Fibroblast of skin of left biceps (primary cell): ENCODE measurements around the gene NCOA6.
A peak's percentile ranks its signal among the peaks of the same experiment; 100 is the strongest.

Experiments
- DNase-seq, 2 experiments: peaks; one replicate each; pipeline ENCODE4 v3.0.0-alpha.2; 2013; ENCODE audit warnings: low read depth in 2 of 2

The NCOA6 gene

DNA sequence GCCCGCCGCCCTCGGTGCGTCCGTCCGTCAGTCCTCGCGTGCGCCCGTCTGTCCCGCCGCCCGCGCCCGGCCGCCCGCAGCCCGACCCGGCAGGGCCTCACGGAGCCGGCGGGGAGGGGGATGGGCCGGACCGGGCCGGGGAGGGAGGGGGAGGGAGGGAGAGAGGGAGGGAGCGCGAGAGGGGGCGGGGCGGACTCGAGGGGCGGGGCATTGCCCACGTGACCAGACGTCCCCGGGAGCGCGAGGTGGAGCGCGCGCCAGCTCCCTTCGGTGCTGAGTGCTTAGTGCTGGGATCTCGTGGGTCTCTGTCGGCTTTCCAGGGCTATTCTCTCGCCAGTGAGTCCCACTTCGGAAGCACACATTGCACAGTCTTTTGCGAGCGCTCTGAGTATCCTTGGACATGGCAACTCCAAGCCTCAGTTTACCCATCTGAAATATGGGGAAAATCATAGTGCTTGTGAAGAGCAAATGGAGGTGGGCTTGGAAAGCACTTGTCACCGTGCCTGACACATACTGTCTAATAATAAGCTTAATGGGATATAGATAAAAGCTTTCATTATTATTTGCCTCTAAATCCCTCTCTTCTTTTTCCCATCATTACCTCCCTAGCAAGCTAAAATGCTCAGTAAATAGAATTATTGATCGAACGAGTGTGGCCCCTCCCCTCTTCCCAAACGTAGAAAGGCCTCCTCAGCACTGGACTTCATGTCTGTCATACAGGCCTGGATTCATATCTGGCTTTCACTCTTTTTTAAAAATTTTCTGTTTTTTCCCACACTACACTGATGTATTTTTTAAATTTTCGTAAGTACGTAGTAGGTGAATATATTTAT, at the start of gene NCOA6:
TSS of gene NCOA6 (minus strand) at position 122 of the 833 bp plus-strand sequence. CDS start 43,296 bp downstream, outside the sequence.
- peak; percentile 41 to 47 for DNase-seq

DNA sequence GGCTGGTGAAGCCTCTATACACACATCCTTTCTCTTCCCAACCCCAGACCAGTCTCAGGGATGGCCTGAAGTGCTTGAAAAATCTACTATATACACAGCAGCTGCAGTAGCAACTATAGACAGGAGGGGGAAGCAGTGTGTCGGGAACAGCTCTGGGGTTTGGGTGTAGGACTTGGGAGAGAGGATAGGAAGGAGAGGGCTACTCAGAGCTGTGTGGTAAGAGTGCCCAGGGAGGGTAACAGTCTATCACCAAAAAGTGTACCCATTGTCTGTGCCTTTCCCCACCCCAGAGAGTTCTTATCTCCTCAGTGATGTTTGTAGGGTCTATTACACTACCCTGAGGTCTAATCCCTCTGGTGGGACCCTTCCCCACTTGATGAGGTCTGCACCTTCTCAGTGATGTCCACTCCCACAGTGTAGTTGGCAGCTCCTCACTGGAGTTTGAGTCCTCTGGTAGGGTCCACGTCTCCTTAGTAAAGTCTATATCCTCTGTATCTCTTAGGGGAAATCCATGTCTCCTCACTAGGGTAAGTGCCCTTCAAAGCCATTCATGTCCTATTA, 48.7 kb upstream of the NCOA6 start:
- DNase-seq = peak; percentile 61 to 65

DNA sequence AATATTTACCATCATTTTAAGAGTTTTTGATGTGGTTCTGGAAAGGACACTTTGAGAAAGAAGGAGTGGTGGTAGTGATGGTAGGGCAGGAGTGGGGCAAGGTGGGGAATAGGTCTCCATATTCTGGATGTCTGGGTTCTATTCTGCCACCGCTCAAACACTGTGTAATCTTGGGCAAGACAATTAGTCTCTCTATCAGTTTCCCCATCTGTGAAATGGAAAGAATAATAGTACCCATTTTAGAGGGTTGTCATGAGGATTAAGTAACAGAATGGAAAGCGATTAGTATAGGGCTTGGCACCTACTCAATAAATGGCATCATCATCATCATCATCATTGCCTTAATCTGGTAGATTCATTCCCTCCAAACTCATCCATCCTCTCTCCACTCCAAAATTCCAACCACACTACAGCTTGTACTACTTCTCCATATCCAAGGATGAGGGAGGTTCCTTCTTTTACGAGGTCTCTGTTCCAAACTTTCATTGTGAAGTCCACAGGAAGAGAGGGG, 48.2 kb upstream of the NCOA6 start:
- DNase-seq = no peak

DNA sequence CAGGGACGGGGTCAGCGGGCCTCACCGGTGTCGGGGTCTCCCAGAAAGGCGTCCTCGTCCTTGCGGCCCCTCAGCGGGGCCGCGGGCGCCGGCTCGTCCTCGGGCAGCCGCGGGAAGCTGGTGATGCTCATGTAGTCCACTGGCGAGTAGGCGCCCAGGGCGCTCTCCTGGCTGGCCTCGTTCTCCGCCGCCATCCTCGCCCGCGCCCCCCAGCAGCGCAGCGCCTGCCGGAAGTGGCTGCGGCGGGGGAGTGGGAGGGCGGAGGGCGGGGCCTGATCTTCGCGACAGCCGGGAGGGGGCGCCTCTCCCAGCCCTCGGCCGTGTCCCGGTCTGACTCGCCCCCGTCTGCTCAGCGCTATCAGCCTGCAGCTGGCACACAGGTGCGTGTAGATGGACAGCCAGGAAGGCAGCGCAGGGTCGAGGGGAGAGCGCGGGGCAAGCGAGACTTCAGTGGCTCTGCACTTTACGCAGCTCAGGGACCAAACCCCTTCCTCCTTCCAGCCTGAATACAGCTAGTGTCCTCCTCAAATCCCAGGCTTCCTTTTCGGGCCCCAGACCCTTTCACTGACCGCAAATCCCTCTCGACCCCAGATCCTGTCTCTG, 47.3 kb upstream of the NCOA6 start, which contains the start of gene GGT7:
TSS of gene GGT7 (minus strand) at position 235 of the 603 bp plus-strand sequence. CDS start at position 194, 41 bp downstream.
- peak; percentile 19 to 35 for DNase-seq

DNA sequence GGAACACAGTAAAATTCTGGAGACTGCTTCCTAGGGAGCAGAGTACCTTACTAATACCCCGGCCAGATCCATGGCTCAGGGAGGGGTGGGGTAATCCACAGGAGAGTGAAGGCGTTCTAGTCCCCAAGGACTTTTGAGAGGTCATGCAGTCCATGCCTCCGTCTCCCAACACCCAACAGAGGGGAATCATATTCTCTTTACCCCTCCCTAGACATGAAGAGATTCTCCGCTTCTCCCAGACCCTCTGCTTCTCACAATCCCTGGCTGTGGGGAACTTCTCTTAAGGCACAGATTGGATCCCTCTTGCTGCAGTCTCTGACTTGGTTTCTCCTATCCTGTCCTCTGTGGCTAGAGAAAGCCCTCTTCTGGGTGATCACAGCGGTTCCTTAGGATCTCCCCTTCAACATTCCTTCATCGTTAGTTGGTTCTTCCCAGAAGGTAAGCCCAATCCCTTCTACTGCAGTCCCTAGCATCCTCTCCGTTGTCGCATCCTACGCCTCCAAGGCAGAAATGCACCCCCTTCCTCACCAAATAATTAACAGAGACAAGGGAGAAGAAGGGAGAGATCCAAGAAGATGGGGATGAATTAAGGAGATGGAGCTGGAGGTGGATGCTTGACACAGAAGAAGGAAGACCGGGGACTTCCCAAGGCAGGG, 46.6 kb upstream of the NCOA6 start:
- DNase-seq = no peak

DNA sequence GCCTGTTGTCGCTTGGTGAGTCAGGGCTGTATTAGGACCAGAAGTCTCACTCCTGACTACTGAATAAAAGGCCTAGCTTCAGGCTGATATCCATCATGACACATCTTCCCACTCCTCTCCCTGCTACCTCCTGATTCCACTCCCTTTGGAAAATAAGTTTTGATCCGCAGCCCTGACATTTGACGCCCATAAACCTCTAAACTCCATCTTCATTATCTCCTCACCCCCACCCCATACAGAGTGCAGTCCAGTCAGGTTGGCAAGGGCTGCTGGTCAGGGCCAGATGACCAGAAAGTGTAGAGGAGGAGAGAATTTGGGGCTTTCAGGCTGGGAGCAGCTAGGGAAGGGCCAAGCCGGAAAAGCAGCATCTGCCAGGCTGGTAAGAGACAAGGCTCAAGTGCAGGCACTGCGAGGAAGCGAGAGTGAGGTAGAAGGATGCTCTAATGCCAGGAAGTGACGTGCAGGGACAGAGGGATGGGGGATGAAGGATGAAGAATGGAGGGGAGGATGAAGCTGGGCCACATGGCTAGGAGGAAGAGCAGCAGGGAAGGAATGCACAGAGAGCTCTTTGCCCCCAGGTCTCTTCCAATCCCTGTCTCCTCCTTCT, 46.0 kb upstream of the NCOA6 start:
- no peak for DNase-seq

DNA sequence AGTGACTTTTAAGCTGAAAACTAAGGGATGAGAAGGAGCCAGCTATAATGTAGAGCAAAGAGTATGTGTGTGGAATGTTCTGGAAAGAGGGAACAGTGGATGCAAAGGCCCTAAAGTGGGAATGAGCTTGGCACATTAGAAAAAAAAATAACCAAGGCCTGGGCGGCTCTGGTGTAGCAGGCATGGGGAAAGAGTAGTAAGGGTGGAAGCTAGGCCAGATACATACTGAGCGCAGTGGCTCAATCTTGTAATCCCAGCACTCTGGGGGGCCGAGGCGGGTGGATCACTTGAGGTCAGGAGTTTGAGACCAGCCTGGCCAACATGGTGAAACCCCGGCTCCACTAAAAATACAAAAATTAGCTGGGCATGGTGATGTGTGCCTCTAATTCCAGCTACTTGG, 38.8 kb upstream of the NCOA6 start:
- DNase-seq = no peak

DNA sequence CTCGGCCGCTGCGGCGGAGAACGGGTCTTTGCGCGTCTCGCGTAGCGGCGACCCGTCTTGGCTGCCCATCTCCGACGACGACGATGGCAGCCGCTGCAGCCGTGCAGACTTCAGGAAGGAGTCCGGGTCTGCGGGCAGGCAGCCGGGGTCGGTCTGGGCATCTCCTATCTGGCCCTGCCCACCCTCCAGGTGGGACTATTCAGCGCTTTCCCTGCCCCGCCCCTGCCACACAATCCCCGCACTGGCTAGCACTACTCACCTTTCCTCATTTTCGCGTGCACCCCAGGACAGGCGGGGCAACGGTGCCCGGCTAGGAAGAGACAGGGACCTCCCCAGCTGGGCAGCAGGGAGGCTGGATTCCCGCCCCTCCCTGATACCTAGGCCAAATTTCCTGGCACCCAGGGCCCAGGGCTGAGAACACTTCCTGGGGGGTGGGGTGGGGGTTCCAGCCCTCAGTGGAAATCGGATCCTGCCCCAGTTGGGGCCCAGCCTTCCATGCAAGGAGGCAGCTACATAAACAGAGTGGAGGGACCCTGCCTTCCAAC, 38.0 kb upstream of the NCOA6 start:
- no peak for DNase-seq

DNA sequence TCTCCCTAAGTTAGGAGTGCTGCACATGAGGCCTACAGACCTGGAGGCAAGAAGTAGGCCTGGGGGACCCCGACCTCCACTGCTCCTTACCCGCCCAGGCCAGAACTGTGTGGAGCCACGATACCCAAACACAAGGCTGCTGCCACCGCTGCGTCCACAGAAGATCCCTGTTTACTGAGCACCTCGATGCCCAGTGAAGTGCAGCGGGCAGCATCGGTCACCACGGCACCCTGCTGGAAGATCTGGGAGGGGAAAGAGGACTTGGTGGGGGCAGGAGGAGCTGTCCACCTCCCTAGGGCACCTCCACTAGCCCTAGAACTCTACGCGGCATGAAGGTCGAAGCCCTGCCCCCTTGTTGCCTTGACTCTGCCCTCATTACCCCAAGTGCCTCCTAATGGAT, 37.3 kb upstream of the NCOA6 start:
- no peak for DNase-seq

DNA sequence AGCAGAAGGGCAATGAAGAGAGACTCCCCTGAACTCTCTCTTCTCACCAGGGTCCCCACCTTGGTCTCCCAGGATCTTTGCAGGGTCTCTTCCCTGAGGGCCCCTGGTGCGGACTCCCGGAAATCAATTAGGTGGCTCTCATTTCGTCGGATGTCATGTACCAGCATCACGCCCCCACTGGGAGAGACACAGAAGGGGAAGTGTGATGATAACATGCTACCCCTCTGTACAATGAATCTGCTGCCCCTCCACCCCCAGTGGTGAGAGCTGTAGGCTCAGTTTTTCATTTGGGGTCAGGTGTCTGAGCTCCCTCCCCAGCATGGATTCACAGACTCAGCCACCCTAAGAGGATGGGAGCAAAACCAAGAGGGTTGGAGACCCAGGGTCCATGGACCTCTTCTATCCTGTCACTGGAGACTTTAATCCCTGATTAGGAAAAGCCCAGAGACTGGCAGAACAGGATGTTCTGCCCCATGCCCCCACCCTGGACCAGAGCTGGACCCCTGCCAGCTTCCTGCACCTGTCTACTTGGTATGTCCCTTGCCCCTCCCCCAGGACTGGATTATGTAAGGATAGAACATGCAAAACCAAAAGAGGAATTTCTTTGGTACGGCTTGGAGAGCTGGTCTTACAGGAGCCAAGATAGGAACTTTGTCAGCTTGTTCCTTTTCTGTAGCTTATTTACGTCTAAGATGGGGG, 36.1 kb upstream of the NCOA6 start:
- DNase-seq = no peak

DNA sequence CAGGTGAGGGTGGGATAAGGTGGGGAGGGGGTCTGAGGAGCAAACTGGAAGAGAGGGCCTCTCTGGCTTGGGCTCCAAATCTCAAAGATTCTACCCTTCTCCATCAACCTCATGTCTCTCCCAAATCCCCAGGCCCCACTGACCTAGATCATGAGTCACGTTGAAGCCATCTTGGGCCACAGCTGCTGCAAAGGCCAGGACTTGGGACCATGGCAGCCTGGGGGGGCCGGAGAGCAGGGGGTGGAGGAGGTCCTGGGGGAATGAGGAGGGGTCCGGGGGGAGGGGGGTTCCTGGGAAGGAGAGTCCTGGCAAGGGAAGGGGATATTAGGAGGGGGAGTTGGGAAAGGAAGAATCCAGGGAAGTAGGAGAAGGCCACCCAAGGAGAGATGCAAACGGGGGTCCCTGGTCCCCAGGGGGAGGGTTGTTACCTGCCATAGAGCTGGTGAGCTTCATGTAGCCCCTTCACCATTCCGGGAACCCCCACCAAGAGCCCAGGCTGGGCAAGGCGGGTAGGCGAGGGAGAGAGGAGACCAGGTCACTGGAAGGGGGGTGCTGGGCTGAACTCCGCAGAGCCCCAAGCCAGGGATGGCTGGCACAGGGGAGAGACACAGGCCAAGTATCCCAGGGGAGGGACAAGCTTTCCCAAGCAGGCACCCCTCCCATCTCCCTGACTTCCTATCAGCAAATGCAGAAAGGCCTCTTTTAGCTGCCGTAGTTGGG, 34.5 kb upstream of the NCOA6 start:
- DNase-seq = no peak

DNA sequence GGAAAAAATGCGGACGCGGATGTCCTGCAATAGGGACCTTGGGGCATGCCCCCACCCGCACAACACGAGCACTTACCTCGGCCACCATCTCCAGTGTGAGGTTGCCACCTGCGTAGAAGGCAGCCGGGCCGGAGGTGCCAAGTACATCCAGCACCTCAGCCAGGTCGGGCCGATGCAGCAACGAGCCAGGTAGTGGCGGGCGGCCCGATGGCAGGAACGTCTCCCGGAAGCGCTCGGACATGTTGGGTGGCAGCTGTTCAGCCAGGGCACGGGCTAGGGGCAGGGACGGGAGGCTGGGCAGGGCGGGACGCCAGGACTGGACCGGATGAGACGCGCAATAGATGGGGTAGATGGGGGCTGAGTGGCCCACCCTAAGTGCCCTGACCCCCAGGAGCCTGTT, 33.9 kb upstream of the NCOA6 start:
- no peak for DNase-seq

DNA sequence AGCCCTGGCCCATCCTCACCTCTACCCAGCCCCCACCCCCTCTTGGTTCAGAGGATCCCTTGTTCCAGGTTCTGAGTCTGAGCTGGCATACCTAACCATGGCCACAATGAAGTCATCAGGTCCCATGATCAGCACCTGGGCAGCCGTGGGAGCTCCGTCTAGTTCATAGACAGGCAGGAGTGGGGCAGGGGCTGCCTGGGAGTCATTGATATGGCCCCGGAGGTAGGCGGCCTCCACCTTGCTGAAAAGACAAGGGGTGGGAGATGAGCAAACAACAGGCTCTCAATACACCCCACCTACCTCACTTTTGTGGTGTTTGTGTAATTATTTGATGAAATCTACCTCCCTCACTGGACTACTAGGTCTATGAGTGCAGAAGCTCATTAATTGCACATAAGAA, 26.8 kb upstream of the NCOA6 start:
- DNase-seq = no peak

DNA sequence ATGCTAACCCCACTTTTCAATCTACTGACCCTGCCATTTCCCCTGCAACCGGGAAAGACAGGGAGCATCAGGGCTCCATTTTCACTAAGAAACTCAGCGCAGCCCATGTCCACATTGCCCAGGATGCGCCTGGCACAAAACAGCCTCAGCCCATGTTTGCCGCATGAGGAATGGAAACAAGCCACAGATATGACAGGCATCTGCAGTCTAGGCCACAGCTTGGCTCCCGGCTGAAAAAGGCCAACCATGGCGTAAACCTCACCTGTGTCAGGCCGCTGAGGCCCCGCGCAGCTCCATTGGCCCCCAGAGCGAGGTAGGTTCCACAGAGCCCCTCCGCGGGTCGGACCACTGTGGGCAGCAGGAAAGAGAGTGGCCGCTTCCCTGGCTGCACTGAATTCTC, 25.5 kb upstream of the NCOA6 start:
- no peak for DNase-seq

DNA sequence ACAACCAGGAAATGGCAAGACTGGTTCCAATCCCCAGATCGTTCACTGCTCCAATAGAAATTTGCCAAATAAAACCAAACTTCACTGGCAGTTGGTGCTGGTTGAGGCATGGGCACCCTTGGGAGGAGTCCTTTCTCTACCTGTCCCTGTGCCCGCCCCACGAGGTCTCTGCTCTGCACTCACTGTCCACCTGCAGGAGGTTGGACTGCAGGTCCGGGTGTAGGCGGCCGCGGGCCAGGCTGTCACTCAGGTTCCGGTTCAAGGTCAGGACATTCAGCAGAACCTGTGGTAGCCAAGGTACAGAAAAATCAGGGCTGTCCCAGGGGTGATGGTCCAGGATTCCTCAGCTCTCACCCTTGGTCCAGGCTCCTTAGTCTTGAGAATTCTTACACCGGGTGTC, 24.3 kb upstream of the NCOA6 start:
- DNase-seq = no peak

DNA sequence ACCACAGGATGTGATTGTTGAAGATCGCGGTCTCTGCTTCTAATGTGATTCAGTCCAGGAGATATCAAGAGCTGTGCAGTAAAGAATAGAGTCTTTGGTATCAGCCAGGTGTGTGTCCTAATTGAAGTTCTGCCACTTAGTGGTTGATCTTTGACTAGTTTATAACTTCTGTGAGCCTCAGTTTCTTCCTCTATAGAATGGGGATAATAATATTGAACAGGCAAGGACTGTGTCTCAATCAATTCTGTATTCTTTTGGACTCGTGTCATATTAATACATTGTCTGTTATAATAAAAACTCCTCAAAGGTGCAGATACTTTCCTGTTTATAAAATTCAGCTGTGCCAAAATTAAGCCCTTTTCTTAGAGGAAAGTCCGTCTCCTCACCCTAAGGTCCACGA, 23.1 kb upstream of the NCOA6 start:
- no peak for DNase-seq

DNA sequence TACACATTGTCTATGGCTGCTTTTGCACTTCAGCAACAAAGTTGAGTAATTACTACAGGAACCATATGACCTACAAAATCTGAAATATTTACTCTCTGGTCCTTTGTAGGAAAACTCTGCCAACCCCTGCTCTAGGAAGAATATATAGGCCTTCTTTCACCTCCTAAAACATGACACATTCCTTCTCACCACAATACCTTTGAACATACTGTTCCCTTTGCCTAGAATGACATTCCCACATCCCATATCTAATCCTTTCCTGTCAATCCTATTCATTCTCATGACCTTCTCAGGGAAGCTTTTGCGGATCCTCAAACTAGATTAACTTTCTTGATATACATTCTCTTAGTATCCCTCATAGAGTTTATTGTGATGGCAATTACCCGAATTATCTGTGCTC, 18.0 kb upstream of the NCOA6 start:
- no peak for DNase-seq

DNA sequence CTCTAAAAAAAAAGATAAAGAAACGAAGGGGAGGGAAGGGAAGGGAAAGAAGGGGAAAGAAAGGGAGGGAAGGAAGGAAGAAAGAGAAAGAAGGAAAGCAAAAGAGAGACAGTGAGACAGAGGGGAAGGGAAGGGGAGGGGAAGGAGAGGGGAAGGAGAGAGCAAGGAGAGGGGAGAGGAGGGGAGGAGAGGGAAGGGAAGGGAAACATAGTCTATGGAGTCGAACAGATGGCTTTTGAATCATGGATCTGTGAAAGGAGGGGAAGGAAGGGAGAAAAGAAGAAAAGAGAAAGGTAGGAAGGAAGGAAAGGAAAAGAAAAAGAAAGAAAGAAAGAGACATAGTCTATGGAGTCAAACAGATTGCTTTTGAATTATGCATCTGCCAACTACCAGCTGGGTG, 16.7 kb upstream of the NCOA6 start:
- DNase-seq = no peak

DNA sequence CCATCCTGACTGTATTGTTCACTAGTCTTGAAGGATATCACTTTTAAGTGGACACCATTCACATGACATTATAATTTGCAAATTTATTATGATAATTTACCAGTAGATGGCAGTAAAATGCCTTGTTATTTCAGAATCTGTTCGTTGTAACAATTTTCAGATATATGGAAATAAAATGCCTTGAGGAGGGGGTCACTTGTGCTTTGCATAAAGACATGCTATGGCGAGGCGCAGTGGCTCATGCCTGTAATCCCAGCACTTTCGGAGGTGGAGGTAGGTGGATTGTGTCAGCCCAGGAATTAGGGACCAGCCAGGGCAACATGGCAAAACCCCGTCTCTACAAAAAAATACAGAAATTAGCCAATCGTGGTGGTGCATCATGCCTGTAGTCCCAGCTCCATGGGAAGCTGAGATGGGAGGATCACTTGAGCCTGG, 9.0 kb upstream of the NCOA6 start:
- peak in 1 of 2 experiments; percentile 2 for DNase-seq

DNA sequence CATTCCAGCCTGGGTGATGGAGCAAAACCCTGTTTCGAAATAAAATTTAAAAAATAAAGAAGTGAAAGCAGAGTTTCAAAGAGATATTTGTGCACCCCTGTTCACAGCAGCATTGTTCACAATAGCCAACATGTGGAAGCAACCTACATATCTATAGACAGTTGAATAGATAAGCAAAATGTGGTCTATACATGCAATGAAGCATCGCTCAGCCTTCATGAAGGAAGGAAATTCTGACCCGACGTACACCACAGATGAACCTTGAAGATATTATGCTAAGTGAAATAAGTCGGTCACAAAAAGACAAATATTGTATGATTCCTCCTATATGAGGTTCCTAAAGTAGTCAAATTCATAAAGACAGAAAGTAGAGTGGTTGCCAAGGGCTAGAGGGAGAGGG, 6.5 kb upstream of the NCOA6 start:
- DNase-seq = no peak
